H1 (cell line): ENCODE measurements around the gene FGF1.

Source experiments
- JUND ChIP-seq: IDR thresholded peaks from 2 replicates; pipeline ENCODE4 v1.6.1; 2011; ENCODE audit warnings: mild to moderate bottlenecking, improper control_type of control experiment, low read length
- TAF1 ChIP-seq: IDR thresholded peaks from 2 replicates; pipeline ENCODE4 v1.6.1; 2011; ENCODE audit warnings: mild to moderate bottlenecking, low read depth, low read length
- YY1 ChIP-seq: IDR thresholded peaks from 2 replicates; pipeline ENCODE4 v1.6.1; 2011; ENCODE audit warnings: low read depth, mild to moderate bottlenecking, low read length
- TF ChIP-seq, protein P1 (sequence below): IDR thresholded peaks from 2 replicates; pipeline ENCODE4 v1.6.1; 2012; ENCODE audit warnings: low read length, inconsistent platforms

DNA sequence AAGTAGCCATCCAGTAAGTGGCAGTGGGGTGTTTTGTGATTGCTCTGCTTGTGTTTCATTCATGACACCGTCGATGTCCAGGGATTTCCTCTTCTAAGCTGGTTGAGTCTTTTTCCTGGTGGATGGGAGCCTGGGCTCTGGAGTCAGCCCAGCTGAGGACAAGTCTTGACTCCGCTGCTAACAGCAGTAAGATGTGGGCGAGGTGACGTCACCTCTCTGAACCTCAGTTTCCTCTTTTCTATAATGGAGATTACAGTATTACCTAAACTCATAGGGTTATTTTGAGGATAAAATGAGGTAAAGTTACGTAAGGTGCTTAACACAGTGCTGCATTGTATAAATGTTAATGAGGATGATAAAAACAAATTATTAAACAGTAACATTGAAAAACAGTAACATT lies 21.3 kb downstream of the FGF1 start:
- no peak for TF ChIP-seq YY1
- no peak for TF ChIP-seq JUND
- TF ChIP-seq TAF1, result no peak
- TF ChIP-seq, protein P1, sequence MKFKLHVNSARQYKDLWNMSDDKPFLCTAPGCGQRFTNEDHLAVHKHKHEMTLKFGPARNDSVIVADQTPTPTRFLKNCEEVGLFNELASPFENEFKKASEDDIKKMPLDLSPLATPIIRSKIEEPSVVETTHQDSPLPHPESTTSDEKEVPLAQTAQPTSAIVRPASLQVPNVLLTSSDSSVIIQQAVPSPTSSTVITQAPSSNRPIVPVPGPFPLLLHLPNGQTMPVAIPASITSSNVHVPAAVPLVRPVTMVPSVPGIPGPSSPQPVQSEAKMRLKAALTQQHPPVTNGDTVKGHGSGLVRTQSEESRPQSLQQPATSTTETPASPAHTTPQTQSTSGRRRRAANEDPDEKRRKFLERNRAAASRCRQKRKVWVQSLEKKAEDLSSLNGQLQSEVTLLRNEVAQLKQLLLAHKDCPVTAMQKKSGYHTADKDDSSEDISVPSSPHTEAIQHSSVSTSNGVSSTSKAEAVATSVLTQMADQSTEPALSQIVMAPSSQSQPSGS, result no peak
